K562 (cell line): ENCODE results near the gene DAZAP1. TPM values are rescaled to one million over a fixed set of nuclear protein-coding genes. Genes with fewer than 3 reads are reported as not detected.

Source experiments
- CCNT2 ChIP-seq: IDR thresholded peaks from 2 replicates; pipeline ENCODE4 v1.6.1; 2011; ENCODE audit warnings: borderline replicate concordance, low read depth, mild to moderate bottlenecking, moderate library complexity, mixed read lengths, low read length; ENCODE audit not compliant: insufficient read length; ENCODE audit errors: extremely low read depth
- CGGBP1 ChIP-seq: fragments of 250-450 bp; sonication (Bioruptor Pico); IDR thresholded peaks from 2 replicates; pipeline ENCODE4 v1.9.0; 2021; ENCODE audit warnings: mild to moderate bottlenecking
- E2F6 ChIP-seq, 2 experiments: IDR thresholded peaks; 2 replicates each; pipeline ENCODE4 v1.6.1; 2011; ENCODE audit warnings: borderline replicate concordance in 1 of 2, control low read depth in 1 of 2, low read depth in 1 of 2, low read length in 1 of 2, mild to moderate bottlenecking in 1 of 2, mixed read lengths in 1 of 2, moderate library complexity in 1 of 2; ENCODE audit not compliant: insufficient read depth in 1 of 2, insufficient read length in 1 of 2, poor library complexity in 1 of 2, severe bottlenecking in 1 of 2; ENCODE audit errors: extremely low read depth in 1 of 2
- JUN ChIP-seq, 2 experiments: sonication (generic) in 1 of 2; formaldehyde crosslinking in 1 of 2; IDR thresholded peaks; 2 replicates each; pipeline versions ENCODE4 v1.6.1 to v1.8.0; 2012 to 2022; ENCODE audit warnings: borderline replicate concordance in 2 of 2, mild to moderate bottlenecking in 2 of 2, improper control_type of control experiment in 1 of 2, low read depth in 1 of 2, low read length in 1 of 2, missing genetic modification reagents in 1 of 2
- KAT7 ChIP-seq: sonication (generic); formaldehyde crosslinking; IDR thresholded peaks from 2 replicates; pipeline ENCODE4 v1.8.0; 2022; ENCODE audit warnings: missing genetic modification reagents, mild to moderate bottlenecking, borderline replicate concordance
- PHF8 ChIP-seq: fragments of 200-600 bp; sonication (generic); IDR thresholded peaks from 2 replicates; pipeline ENCODE4 v1.6.1; 2012; ENCODE audit warnings: mixed run types, mild to moderate bottlenecking, inconsistent platforms, low read length, moderate library complexity, borderline replicate concordance
- POLR2G ChIP-seq: fragments of 200-400 bp; formaldehyde crosslinking; IDR thresholded peaks from 2 replicates; pipeline ENCODE4 v1.6.1; 2017; ENCODE audit warnings: low read depth, mild to moderate bottlenecking, antibody characterized with exemption, low read length, moderate library complexity
- SUPT5H ChIP-seq: fragments of 450-650 bp; IDR thresholded peaks from 2 replicates; pipeline ENCODE4 v1.6.1; 2016
- ZBTB11 ChIP-seq, 3 experiments: fragments of 200-800 bp in 1 of 3; fragments of 250-450 bp in 1 of 3; fragments of 450-650 bp in 1 of 3; sonication (Bioruptor Pico) in 1 of 3; sonication (Bioruptor generic) in 1 of 3; formaldehyde crosslinking in 1 of 3; IDR thresholded peaks; 2 replicates each; pipeline versions ENCODE4 v1.6.1 to v1.8.0; 2016 to 2022; ENCODE audit warnings: mild to moderate bottlenecking in 2 of 3, missing genetic modification characterization in 2 of 3, missing compliant biosample characterization in 1 of 3, moderate library complexity in 1 of 3
- ZNF263 ChIP-seq: sonication (generic); formaldehyde crosslinking; IDR thresholded peaks from 2 replicates; pipeline ENCODE4 v1.8.0; 2022; ENCODE audit warnings: mild to moderate bottlenecking, missing genetic modification reagents, borderline replicate concordance
- polyA plus RNA-seq, 8 experiments: library from polyadenylated mRNA; depleted of rRNA in 4 of 8; stranded (reverse) in 5 of 8; unstranded in 3 of 8; fragments of >200 nt; fragmentation: Nextera tagmentation in 2 of 8; fragmentation: Illumina TruSeq in 1 of 8; extraction: Ambion mirVana in 2 of 8; extraction: Trizol in 1 of 8; gene quantifications; 2 replicates each; pipeline versions ENCODE4 v1.2.1 to v1.2.3, GENCODE V29; 2011 to 2014; ENCODE audit warnings: inconsistent platforms in 1 of 8, missing spikeins in 1 of 8
- total RNA-seq, 7 experiments: library from RNA; depleted of rRNA in 6 of 7; stranded (reverse); fragments of >200 nt in 6 of 7; fragmentation: Illumina TruSeq in 2 of 7; extraction: Trizol in 2 of 7; gene quantifications; 2 replicates each; pipeline versions ENCODE4 v1.2.1 to v1.2.3, GENCODE V29; 2011 to 2021; ENCODE audit warnings: low replicate concordance in 1 of 7

The DAZAP1 gene
- total and polyA plus RNA-seq, 9 of the 15 experiments (the other 6 are each of a cell fraction or from before 2014, with no cell fraction given), result 10.8 to 289 (median 142) TPM

DNA sequence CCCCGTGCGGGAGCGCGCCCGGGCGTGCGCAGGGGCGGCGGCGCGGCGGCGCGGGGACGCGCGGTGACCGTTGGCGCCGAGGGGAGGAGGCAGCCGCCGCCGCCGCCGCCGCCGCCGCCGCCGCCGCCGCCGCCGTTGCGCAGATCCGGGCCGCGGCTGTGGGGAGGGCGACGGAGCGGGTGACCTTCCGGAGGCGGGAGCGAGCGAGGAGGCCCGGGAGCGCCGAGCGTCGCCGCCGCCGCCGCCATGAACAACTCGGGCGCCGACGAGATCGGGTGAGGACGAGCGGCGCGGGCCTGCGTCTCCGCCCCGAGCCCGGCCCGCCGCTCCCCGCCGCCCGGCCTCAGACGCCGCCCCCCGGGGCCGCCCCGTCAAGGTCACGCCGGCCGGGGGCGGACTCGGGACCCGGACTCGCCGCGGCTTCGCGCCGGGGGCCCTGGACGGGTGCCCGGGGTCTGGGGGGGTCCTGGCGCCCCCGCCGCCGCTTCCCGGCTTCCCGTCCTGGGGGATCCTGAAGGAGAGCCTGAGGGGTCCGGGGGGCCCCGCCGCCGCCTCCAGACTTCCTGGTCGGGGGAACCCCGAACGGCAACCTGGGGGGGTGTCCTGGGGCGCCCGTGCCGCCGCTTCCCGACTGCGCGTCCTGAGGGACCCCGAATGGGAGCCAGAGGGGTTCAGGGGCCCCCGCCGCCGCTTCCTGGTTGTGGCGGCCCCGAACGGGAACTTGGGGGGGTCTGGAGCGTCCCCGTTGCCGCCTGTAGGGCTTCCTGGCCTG, at the start of gene DAZAP1 (continued):
- TF ChIP-seq CCNT2, result peak; percentile 24
- TF ChIP-seq JUN (IDR thresholded peaks at IDR 0.05; ENCODE audit: borderline replicate concordance, low read depth, low read length), result 0 out of 2 replicates have a peak, but pooled peaks have one; percentile 1
- no peak for TF ChIP-seq JUN (CRISPR knock-in tag; IDR thresholded peaks at IDR 0.05; ENCODE audit: borderline replicate concordance)
- TF ChIP-seq SUPT5H, result no peak
- TF ChIP-seq CGGBP1 (CRISPR knock-in tag), result peak; percentile 69; the same call in 1 of the 2 replicates
- 0 out of 2 replicates have a peak, but pooled peaks have one; percentile 7 for TF ChIP-seq ZNF263 (CRISPR knock-in tag)
- TF ChIP-seq PHF8, result peak; percentile 31; the same call in 1 of the 2 replicates
- TF ChIP-seq POLR2G, result peak; percentile 70
- no peak for TF ChIP-seq KAT7 (CRISPR knock-in tag)
- TF ChIP-seq E2F6 (IDR thresholded peaks at IDR 0.05; ENCODE audit: borderline replicate concordance in 1 of 2, extremely low read depth in 1 of 2, insufficient read depth in 1 of 2, insufficient read length in 1 of 2, low read depth in 1 of 2, low read length in 1 of 2, poor library complexity in 1 of 2, severe bottlenecking in 1 of 2), result peak in 1 of 2 experiments; percentile 35
- 0 out of 6 replicates have a peak, but pooled peaks of 1 of the 3 experiments have one; percentile 29 for TF ChIP-seq ZBTB11 (CRISPR knock-in tag; IDR thresholded peaks at IDR 0.05)
